ENCODE data around the gene ROR2.

DNA sequence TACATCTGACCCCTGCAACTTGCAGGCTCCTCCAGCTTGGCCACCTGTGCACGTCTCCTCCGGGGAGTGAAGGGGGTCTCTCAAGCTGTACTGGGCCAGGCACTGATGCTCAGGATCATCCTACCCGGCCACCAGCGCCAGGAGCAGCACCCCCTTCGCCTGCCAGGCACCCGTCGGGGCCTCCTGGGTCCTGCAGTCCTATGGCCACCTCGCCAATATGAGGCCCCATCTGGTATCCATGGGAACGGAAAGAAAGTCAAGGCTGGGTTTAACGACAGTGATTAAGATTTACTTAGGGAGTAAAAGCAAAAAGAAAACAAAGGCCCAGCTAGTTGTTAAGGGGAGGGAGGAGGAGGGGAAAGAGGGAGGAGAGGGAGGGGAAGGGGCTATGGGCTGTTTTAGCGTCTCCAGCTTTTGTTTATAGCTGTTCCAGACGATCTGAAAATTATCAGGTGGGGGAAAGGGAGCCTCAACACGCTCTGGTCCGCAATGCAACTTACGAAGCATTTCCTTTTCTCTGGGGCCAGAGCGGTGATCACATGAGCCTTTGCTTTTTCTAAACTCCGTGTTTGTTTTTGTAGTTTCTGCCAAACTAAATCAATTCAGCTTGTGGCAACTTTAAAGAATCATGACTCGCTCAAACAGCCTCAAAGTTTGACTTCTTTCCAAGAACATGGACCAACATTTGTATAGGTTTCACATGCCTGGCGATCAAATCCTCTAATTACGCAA lies 132.4 kb downstream of the ROR2 start:
- TF ChIP-seq CTCF (IDR thresholded peaks at IDR 0.05) (no peak), POLR2AphosphoS5 (IDR thresholded peaks at IDR 0.05) (peak; percentile 68)
